Kidney epithelial cell (primary cell): ENCODE results near the gene CFLAR. TPM values are rescaled to one million over a fixed set of nuclear protein-coding genes. Genes with fewer than 3 reads are reported as not detected.

Experiments used
- DNase-seq: peaks from one replicate; pipeline ENCODE4 v3.0.0-alpha.2; 2010; ENCODE audit warnings: low read depth
- H3K27me3 ChIP-seq: 2 replicates; pipeline ENCODE4 v1.6.0; 2011; ENCODE audit warnings: low read length; ENCODE audit not compliant: control insufficient read depth, insufficient read depth
- H3K36me3 ChIP-seq: 2 replicates; pipeline ENCODE4 v1.5.1; 2011; ENCODE audit warnings: low read length; ENCODE audit not compliant: control insufficient read depth, insufficient read depth
- H3K4me3 ChIP-seq: 2 replicates; pipeline ENCODE4 v1.5.1; 2011; ENCODE audit warnings: low read depth, mild to moderate bottlenecking, control low read depth, low read length
- total RNA-seq: library from RNA; depleted of rRNA; stranded (reverse); fragments of >200 nt; gene quantifications from 2 replicates; pipeline ENCODE4 v1.2.3, GENCODE V29; 2015
- TF ChIP-seq, protein P1 (sequence below): IDR thresholded peaks from 2 replicates; pipeline ENCODE4 v1.5.1; 2011; ENCODE audit warnings: mild to moderate bottlenecking, moderate library complexity, low read length, control low read depth, inconsistent platforms; ENCODE audit not compliant: insufficient read depth, poor library complexity, severe bottlenecking

Gene CFLAR
- total RNA-seq, 1 donor from 2014 or later = 99.7 TPM

DNA sequence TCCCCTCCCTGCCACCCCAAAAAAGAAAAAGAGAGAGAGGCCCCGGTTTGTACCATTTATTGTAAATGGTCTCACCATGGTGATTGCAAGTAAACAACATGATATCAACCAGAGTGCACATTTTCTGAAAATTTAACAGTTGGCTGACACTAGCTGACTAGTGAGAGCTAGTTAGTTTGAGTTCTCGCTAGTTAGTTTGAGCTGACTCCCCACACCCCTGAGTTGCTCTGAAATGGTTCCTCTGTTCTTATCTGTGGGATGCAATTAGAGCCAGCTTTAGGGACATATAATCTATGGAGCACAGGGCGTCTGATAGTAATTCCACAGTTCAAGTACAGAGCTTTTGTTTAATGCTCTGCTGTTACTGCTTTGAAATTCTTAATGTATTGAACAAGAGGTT, 80.0 kb downstream of the CFLAR start:
- Histone ChIP-seq H3K36me3 (no peaks in the 10 kb centered on the region), H3K4me3 (no peak overlapping the region), H3K27me3 (no peaks in the 10 kb centered on the region)
- no peak for DNase-seq
- TF ChIP-seq, protein P1, sequence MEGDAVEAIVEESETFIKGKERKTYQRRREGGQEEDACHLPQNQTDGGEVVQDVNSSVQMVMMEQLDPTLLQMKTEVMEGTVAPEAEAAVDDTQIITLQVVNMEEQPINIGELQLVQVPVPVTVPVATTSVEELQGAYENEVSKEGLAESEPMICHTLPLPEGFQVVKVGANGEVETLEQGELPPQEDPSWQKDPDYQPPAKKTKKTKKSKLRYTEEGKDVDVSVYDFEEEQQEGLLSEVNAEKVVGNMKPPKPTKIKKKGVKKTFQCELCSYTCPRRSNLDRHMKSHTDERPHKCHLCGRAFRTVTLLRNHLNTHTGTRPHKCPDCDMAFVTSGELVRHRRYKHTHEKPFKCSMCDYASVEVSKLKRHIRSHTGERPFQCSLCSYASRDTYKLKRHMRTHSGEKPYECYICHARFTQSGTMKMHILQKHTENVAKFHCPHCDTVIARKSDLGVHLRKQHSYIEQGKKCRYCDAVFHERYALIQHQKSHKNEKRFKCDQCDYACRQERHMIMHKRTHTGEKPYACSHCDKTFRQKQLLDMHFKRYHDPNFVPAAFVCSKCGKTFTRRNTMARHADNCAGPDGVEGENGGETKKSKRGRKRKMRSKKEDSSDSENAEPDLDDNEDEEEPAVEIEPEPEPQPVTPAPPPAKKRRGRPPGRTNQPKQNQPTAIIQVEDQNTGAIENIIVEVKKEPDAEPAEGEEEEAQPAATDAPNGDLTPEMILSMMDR = no peak

DNA sequence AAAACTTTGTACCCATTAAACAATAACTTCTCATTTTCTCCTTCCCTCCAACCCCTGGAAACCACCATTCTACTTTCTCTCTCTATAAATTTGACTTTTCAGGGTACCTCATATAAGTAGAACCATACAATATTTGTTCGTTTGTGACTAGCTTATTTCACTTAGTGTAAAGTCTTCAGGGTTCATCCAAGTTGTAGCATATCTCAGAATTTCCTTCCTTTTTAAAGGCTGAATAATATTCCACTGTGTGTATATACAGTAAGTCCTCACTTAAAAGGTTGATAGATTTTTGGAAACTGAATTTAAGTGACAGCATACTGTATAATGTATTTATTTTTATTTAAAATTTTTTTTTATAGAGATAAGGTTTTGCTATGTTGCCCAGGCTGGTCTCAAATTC, 80.8 kb downstream of the CFLAR start:
- TF ChIP-seq, protein P1 = no peak
- H3K4me3 ChIP-seq = no peak overlapping the region
- no peak for DNase-seq
- H3K36me3 ChIP-seq = no peaks in the 10 kb centered on the region
- no peaks in the 10 kb centered on the region for H3K27me3 ChIP-seq

DNA sequence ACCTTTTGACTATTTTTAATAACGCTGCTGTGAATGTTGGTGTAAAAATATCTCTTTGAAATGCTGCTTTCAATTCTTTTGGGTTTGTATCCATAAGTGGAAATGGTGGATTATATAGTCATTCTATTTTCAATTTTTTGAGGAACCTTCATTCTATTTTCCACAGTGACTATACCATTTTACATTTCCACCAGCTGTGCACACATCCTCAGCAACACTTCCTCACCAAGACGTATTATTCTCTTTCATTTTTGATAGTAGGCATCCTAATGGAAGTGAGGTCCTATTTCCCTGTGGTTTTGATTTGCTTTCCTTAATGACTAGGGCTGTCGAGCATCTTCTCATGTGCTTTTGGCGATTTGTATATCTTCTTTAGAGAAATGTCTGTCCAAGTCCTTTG, 81.8 kb downstream of the CFLAR start:
- H3K27me3 ChIP-seq = no peaks in the 10 kb centered on the region
- H3K36me3 ChIP-seq = no peaks in the 10 kb centered on the region
- DNase-seq = no peak
- TF ChIP-seq, protein P1 = no peak
- no peak overlapping the region for H3K4me3 ChIP-seq

DNA sequence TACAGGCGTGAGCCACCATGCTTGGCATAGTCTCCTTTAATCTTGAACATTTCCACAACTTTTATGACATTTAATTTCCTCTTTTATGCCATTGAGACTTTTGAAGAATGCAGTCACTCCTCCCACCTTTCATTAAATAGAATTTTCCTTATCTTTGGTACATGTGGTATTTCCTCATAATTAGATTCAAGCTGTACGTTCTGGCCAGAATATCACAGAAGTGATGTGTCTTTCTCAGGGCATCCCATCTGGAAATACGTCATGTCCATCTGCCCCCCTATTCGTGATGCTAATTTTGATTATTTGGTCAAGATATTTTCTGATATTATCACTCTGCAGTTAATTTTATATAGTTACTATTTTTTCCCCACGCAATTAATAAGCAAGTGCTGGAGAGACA, 83.9 kb downstream of the CFLAR start:
- H3K27me3 ChIP-seq = no peaks in the 10 kb centered on the region
- TF ChIP-seq, protein P1 = no peak
- no peaks in the 10 kb centered on the region for H3K36me3 ChIP-seq
- H3K4me3 ChIP-seq = no peak overlapping the region
- no peak for DNase-seq

DNA sequence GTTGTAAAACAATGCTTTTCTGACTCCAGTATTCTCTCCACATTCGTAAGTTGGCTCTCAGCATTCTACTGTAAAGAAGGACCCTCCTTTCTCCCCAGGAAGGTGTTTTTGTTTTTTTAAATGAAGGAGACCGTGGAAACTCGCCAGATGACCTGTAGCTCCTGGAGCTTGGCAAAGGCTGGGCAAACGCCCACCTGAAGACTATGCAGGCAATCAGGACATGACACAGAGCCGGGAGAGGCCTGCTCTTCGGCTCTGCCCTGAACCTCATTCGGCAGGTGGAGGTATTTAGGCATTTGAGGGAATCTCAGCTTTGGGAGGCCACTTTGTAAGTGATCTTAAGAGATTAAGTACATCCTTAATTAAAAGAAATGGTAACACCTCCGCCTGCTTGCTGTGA, 84.4 kb downstream of the CFLAR start:
- Histone ChIP-seq H3K36me3 (no peaks in the 10 kb centered on the region), H3K4me3 (no peak overlapping the region), H3K27me3 (no peaks in the 10 kb centered on the region)
- DNase-seq = no peak
- TF ChIP-seq, protein P1 = no peak

DNA sequence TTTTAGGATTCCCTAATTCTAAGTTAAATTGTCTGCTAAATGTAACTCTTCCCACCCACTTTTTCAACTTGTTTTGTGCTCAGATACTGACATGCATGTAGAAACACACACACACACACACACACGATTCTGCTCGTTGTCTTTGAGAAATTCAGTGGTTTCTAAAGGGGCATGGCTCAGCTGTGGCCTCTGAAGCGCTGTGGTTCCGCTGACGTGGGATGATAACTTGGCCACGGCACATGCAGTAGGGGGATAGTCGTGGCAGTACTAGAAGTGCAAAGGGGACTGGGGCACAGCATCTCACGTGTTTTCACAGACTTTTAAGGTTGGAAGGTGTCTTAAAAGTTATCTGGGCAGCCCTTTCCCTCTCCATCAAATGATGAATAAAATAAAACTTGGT, 85.4 kb downstream of the CFLAR start:
- H3K36me3 ChIP-seq = no peaks in the 10 kb centered on the region
- H3K27me3 ChIP-seq = no peaks in the 10 kb centered on the region
- H3K4me3 ChIP-seq = no peak overlapping the region
- no peak for DNase-seq
- TF ChIP-seq, protein P1 = no peak
